SH-SY5Y (cell line): Measurements from ENCODE around the gene DMTF1.

ENCODE experiments used
- GATA2 ChIP-seq: IDR thresholded peaks from 2 replicates; pipeline ENCODE4 v1.6.1; 2011; ENCODE audit warnings: mild to moderate bottlenecking, low read depth, low read length
- GATA3 ChIP-seq: IDR thresholded peaks from 2 replicates; pipeline ENCODE4 v1.6.1; 2011; ENCODE audit warnings: low read depth, mild to moderate bottlenecking, low read length, moderate library complexity

DNA sequence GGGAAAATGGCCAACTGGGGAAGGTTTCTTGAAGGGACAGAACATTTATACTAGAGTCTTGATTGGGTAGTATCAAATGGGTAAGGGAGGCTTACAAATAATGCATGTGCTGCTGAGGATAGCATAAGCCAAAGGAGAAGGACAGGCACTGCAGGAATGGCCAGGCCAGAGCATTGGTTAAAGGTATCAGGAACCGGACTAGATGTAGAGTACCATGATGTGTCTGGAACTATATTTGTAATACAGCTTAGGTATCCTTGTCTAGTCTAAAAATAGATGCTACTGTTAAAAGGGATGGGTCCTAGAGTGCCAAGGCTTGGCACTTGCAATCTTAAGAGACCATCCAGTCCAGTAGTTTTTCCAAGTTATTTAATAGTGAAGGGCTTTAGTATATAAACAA is 47.0 kb downstream of the DMTF1 start:
- TF ChIP-seq GATA2 (no peak), GATA3 (no peak)
